Dedifferentiated amniotic fluid mesenchymal stem cell (primary cell): Measurements from ENCODE around the gene AOX1.
A peak's percentile ranks its signal among the peaks of the same experiment; 100 is the strongest.
"Not testable (repeated sequence)": the region's sequence is repeated elsewhere in the genome, so short reads cannot be mapped to it uniquely, and the experiment has no call there.

ENCODE experiments used
- DNase-seq: peaks from one replicate; pipeline ENCODE4 v3.0.0-alpha.2; 2016; ENCODE audit errors: extremely low spot score

The AOX1 gene

GRCh38 chr2:200702044-200702443 lies 116.2 kb downstream of the AOX1 start:
- no peak for DNase-seq

GRCh38 chr2:200702646-200703118 lies 116.9 kb downstream of the AOX1 start:
- DNase-seq: no peak

GRCh38 chr2:200703127-200703925 lies 117.5 kb downstream of the AOX1 start:
- DNase-seq: peak; percentile 91

- DNase-seq: no peak
Observed at GRCh38 chr2:200703926-200704637, 118.3 kb downstream of the AOX1 start.

- DNase-seq: no peak
Observed at GRCh38 chr2:200705305-200706041, 119.7 kb downstream of the AOX1 start.

- DNase-seq: no peak
Observed at GRCh38 chr2:200708943-200709342, 123.1 kb downstream of the AOX1 start.

- DNase-seq: peak; percentile 96
Observed at GRCh38 chr2:200713003-200713703, 127.3 kb downstream of the AOX1 start.

- no peak for DNase-seq
Observed at GRCh38 chr2:200713704-200714064, 127.9 kb downstream of the AOX1 start.

GRCh38 chr2:200715014-200715413 lies 129.2 kb downstream of the AOX1 start:
- DNase-seq: not testable (repeated sequence)

GRCh38 chr2:200716386-200716785 lies 130.6 kb downstream of the AOX1 start:
- DNase-seq: no peak
